HepG2 (cell line): ENCODE measurements around the gene ACTN1. TPM values are rescaled to one million over a fixed set of nuclear protein-coding genes. Genes with fewer than 3 reads are reported as not detected.

Source experiments
- CC2D1A ChIP-seq: sonication (generic); formaldehyde crosslinking; IDR thresholded peaks from 2 replicates; pipeline ENCODE4 v1.8.1; 2023; ENCODE audit warnings: mild to moderate bottlenecking, missing genetic modification reagents
- POLR2G ChIP-seq: fragments of 200-400 bp; formaldehyde crosslinking; IDR thresholded peaks from 2 replicates; pipeline ENCODE4 v1.6.1; 2018; ENCODE audit warnings: mild to moderate bottlenecking, low read depth, low read length, moderate library complexity
- SRSF4 ChIP-seq: fragments of 200-400 bp; formaldehyde crosslinking; IDR thresholded peaks from one replicate; pipeline ENCODE4 v1.6.1; 2018; ENCODE audit warnings: mild to moderate bottlenecking, low read depth, low read length, moderate library complexity; ENCODE audit not compliant: poor library complexity, severe bottlenecking
- XRCC5 ChIP-seq: fragments of 200-400 bp; formaldehyde crosslinking; optimal IDR thresholded peaks from 2 replicates; pipeline ENCODE3; 2017; ENCODE audit warnings: mild to moderate bottlenecking, low read length
- ZNF484 ChIP-seq: sonication (generic); formaldehyde crosslinking; IDR thresholded peaks from 2 replicates; pipeline ENCODE4 v1.5.1; 2020; ENCODE audit warnings: mild to moderate bottlenecking, low read depth, missing genetic modification reagents, borderline replicate concordance
- ZNF547 ChIP-seq: sonication (generic); formaldehyde crosslinking; IDR thresholded peaks from 2 replicates; pipeline ENCODE4 v1.5.1; 2020; ENCODE audit warnings: mild to moderate bottlenecking, missing genetic modification reagents
- ZNF704 ChIP-seq: sonication (generic); formaldehyde crosslinking; IDR thresholded peaks from 2 replicates; pipeline ENCODE4 v1.8.1; 2023; ENCODE audit warnings: mild to moderate bottlenecking, inconsistent platforms, moderate library complexity, missing genetic modification reagents, borderline replicate concordance
- polyA plus RNA-seq, 8 experiments: library from polyadenylated mRNA; depleted of rRNA in 3 of 8; stranded (reverse) in 7 of 8; unstranded in 1 of 8; fragments of >200 nt; fragmentation: Illumina TruSeq in 4 of 8; extraction: Trizol in 4 of 8; gene quantifications; 2 replicates each; pipeline versions ENCODE4 v1.2.1 to v1.2.3, GENCODE V29; 2011 to 2016; ENCODE audit warnings: low read depth in 4 of 8, missing spikeins in 1 of 8, mixed read lengths in 1 of 8; ENCODE audit not compliant: insufficient read depth in 1 of 8
- total RNA-seq, 5 experiments: library from RNA; depleted of rRNA; stranded (reverse); fragments of >200 nt; fragmentation: Illumina TruSeq; extraction: Trizol; gene quantifications; 2 replicates each; pipeline ENCODE4 v1.2.3, GENCODE V29; 2016; ENCODE audit warnings: low read depth in 1 of 5
- TF ChIP-seq, protein P1 (sequence below): sonication (generic); formaldehyde crosslinking; IDR thresholded peaks from 2 replicates; pipeline ENCODE4 v1.4.0; 2020; ENCODE audit warnings: missing genetic modification reagents, borderline replicate concordance
- TF ChIP-seq, protein P2 (sequence below): sonication (generic); formaldehyde crosslinking; IDR thresholded peaks from 2 replicates; pipeline ENCODE4 v1.4.0; 2020; ENCODE audit warnings: missing genetic modification reagents
- TF ChIP-seq, protein P3 (sequence below), 2 experiments: sonication (generic) in 1 of 2; formaldehyde crosslinking in 1 of 2; IDR thresholded peaks; 2 replicates each; pipeline versions ENCODE4 v1.4.0 to v1.6.1; 2018 to 2020; ENCODE audit warnings: missing genetic modification reagents in 2 of 2, borderline replicate concordance in 1 of 2, low read depth in 1 of 2, mild to moderate bottlenecking in 1 of 2, missing biosample characterization in 1 of 2
- TF ChIP-seq, protein P4 (sequence below): IDR thresholded peaks from 2 replicates; pipeline ENCODE4 v1.6.1; 2012; ENCODE audit warnings: low read length, improper control_type of control experiment
- TF ChIP-seq, protein P5 (sequence below): sonication (generic); formaldehyde crosslinking; IDR thresholded peaks from 2 replicates; pipeline ENCODE4 v1.5.0; 2020; ENCODE audit warnings: missing genetic modification reagents, mild to moderate bottlenecking, borderline replicate concordance

ACTN1 gene
- total and polyA plus RNA-seq, 2 of the 13 experiments (the other 11 are each of a cell fraction or from before 2014, with no cell fraction given), result 58.6 to 162 TPM

GRCh38 chr14:69002069-69002468 is 23.0 kb upstream of the ACTN1 start (continued):
- TF ChIP-seq, protein P1, sequence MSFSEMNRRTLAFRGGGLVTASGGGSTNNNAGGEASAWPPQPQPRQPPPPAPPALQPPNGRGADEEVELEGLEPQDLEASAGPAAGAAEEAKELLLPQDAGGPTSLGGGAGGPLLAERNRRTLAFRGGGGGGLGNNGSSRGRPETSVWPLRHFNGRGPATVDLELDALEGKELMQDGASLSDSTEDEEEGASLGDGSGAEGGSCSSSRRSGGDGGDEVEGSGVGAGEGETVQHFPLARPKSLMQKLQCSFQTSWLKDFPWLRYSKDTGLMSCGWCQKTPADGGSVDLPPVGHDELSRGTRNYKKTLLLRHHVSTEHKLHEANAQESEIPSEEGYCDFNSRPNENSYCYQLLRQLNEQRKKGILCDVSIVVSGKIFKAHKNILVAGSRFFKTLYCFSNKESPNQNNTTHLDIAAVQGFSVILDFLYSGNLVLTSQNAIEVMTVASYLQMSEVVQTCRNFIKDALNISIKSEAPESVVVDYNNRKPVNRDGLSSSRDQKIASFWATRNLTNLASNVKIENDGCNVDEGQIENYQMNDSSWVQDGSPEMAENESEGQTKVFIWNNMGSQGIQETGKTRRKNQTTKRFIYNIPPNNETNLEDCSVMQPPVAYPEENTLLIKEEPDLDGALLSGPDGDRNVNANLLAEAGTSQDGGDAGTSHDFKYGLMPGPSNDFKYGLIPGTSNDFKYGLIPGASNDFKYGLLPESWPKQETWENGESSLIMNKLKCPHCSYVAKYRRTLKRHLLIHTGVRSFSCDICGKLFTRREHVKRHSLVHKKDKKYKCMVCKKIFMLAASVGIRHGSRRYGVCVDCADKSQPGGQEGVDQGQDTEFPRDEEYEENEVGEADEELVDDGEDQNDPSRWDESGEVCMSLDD (CRISPR knock-in tag), result no peak
- TF ChIP-seq, protein P2, sequence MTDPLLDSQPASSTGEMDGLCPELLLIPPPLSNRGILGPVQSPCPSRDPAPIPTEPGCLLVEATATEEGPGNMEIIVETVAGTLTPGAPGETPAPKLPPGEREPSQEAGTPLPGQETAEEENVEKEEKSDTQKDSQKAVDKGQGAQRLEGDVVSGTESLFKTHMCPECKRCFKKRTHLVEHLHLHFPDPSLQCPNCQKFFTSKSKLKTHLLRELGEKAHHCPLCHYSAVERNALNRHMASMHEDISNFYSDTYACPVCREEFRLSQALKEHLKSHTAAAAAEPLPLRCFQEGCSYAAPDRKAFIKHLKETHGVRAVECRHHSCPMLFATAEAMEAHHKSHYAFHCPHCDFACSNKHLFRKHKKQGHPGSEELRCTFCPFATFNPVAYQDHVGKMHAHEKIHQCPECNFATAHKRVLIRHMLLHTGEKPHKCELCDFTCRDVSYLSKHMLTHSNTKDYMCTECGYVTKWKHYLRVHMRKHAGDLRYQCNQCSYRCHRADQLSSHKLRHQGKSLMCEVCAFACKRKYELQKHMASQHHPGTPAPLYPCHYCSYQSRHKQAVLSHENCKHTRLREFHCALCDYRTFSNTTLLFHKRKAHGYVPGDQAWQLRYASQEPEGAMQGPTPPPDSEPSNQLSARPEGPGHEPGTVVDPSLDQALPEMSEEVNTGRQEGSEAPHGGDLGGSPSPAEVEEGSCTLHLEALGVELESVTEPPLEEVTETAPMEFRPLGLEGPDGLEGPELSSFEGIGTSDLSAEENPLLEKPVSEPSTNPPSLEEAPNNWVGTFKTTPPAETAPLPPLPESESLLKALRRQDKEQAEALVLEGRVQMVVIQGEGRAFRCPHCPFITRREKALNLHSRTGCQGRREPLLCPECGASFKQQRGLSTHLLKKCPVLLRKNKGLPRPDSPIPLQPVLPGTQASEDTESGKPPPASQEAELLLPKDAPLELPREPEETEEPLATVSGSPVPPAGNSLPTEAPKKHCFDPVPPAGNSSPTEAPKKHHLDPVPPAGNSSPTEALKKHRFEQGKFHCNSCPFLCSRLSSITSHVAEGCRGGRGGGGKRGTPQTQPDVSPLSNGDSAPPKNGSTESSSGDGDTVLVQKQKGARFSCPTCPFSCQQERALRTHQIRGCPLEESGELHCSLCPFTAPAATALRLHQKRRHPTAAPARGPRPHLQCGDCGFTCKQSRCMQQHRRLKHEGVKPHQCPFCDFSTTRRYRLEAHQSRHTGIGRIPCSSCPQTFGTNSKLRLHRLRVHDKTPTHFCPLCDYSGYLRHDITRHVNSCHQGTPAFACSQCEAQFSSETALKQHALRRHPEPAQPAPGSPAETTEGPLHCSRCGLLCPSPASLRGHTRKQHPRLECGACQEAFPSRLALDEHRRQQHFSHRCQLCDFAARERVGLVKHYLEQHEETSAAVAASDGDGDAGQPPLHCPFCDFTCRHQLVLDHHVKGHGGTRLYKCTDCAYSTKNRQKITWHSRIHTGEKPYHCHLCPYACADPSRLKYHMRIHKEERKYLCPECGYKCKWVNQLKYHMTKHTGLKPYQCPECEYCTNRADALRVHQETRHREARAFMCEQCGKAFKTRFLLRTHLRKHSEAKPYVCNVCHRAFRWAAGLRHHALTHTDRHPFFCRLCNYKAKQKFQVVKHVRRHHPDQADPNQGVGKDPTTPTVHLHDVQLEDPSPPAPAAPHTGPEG (CRISPR knock-in tag), result no peak
- TF ChIP-seq SRSF4 (no peak), XRCC5 (peak; percentile 54), ZNF547 (CRISPR knock-in tag) (no peak), ZNF484 (CRISPR knock-in tag) (no peak), CC2D1A (CRISPR knock-in tag) (no peak), ZNF704 (CRISPR knock-in tag) (no peak), POLR2G (no peak)
- TF ChIP-seq, protein P3, sequence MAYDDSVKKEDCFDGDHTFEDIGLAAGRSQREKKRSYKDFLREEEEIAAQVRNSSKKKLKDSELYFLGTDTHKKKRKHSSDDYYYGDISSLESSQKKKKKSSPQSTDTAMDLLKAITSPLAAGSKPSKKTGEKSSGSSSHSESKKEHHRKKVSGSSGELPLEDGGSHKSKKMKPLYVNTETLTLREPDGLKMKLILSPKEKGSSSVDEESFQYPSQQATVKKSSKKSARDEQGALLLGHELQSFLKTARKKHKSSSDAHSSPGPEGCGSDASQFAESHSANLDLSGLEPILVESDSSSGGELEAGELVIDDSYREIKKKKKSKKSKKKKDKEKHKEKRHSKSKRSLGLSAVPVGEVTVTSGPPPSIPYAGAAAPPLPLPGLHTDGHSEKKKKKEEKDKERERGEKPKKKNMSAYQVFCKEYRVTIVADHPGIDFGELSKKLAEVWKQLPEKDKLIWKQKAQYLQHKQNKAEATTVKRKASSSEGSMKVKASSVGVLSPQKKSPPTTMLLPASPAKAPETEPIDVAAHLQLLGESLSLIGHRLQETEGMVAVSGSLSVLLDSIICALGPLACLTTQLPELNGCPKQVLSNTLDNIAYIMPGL (CRISPR knock-in tag; IDR thresholded peaks at IDR 0.05; ENCODE audit: borderline replicate concordance in 1 of 2, low read depth in 1 of 2), result 0 out of 4 replicates have a peak, but pooled peaks of 1 of the 2 experiments have one; percentile 22
- TF ChIP-seq, protein P4, sequence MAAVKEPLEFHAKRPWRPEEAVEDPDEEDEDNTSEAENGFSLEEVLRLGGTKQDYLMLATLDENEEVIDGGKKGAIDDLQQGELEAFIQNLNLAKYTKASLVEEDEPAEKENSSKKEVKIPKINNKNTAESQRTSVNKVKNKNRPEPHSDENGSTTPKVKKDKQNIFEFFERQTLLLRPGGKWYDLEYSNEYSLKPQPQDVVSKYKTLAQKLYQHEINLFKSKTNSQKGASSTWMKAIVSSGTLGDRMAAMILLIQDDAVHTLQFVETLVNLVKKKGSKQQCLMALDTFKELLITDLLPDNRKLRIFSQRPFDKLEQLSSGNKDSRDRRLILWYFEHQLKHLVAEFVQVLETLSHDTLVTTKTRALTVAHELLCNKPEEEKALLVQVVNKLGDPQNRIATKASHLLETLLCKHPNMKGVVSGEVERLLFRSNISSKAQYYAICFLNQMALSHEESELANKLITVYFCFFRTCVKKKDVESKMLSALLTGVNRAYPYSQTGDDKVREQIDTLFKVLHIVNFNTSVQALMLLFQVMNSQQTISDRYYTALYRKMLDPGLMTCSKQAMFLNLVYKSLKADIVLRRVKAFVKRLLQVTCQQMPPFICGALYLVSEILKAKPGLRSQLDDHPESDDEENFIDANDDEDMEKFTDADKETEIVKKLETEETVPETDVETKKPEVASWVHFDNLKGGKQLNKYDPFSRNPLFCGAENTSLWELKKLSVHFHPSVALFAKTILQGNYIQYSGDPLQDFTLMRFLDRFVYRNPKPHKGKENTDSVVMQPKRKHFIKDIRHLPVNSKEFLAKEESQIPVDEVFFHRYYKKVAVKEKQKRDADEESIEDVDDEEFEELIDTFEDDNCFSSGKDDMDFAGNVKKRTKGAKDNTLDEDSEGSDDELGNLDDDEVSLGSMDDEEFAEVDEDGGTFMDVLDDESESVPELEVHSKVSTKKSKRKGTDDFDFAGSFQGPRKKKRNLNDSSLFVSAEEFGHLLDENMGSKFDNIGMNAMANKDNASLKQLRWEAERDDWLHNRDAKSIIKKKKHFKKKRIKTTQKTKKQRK, result no peak
- TF ChIP-seq, protein P5, sequence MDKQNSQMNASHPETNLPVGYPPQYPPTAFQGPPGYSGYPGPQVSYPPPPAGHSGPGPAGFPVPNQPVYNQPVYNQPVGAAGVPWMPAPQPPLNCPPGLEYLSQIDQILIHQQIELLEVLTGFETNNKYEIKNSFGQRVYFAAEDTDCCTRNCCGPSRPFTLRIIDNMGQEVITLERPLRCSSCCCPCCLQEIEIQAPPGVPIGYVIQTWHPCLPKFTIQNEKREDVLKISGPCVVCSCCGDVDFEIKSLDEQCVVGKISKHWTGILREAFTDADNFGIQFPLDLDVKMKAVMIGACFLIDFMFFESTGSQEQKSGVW, result no peak
